Measurements from ENCODE around the gene JMJD4.

JMJD4 gene, protein sequence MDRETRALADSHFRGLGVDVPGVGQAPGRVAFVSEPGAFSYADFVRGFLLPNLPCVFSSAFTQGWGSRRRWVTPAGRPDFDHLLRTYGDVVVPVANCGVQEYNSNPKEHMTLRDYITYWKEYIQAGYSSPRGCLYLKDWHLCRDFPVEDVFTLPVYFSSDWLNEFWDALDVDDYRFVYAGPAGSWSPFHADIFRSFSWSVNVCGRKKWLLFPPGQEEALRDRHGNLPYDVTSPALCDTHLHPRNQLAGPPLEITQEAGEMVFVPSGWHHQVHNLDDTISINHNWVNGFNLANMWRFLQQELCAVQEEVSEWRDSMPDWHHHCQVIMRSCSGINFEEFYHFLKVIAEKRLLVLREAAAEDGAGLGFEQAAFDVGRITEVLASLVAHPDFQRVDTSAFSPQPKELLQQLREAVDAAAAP

DNA sequence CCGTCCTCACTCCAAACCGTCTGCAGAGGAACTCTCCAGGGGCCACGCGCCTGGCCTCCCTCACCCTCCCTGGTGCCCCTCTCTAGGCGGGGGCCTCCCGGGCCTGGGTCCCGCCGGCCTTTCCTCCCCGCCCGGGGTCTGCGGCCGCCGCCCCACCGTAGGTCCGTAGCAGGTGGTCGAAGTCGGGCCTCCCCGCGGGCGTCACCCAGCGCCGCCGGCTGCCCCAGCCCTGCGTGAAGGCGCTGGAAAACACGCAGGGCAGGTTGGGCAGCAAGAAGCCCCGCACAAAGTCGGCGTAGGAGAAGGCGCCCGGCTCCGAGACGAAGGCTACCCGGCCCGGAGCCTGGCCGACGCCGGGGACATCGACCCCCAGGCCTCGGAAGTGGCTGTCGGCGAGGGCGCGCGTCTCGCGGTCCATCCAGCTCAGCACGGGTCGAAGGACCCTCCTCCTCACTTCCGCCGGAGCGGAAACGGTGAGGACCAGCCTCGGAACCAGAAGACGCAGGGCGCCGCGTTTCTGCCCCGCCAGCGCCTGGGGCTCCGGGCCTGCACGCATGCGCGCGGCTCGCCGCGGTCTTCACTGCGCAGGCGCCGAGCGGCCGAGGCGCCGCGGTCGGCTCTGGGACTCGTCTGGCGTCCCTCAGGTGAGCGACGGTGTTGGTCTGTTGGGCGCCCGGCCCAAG is at the start of gene JMJD4, which contains the start of gene SNAP47:
TSS of gene JMJD4 (minus strand) at position 447 of the 683 bp plus-strand sequence. CDS start at position 418, 29 bp downstream.
TSS of gene SNAP47 (plus strand) at position 580 of the 683 bp plus-strand sequence. CDS start 12,302 bp downstream, outside the sequence.
- peak; percentile 84 to 95 (median 93) for DNase-seq

GRCh38 chr1:227782226-227782625 is 47.1 kb upstream of the JMJD4 start:
- no peak for DNase-seq

DNA sequence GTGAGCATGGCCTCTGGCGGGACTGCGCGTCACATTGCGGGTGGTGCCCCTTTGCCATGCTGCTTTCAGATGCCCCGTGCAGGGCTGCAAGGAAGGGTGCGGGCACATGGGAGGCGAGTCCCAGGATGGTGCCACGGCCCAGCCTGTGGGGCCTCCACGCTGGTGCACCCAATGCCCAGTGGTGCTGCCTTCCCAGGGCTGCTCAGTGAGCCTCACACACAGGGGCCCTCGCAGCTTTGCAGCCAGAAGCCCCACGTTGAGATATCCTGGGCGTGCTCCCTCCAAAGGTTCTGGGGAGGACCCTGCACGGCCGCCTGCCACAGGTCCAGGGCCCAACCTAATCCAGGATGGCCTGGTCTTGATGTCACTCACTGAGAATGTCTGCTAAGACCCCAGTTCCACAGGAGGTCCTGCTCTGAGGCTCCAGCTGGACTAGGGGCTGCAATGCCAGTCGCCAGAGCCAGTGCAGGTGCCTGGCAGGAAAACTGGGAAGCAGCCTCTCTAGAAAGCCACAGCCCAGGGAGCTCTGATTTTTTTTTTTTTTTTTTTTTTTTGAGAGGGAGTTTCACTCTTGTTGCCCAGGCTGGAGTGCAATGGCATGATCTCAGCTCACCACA is 46.3 kb upstream of the JMJD4 start:
- DNase-seq = no peak

- no peak for DNase-seq
Measured at GRCh38 chr1:227780101-227781044, 45.3 kb upstream of the JMJD4 start.

DNA sequence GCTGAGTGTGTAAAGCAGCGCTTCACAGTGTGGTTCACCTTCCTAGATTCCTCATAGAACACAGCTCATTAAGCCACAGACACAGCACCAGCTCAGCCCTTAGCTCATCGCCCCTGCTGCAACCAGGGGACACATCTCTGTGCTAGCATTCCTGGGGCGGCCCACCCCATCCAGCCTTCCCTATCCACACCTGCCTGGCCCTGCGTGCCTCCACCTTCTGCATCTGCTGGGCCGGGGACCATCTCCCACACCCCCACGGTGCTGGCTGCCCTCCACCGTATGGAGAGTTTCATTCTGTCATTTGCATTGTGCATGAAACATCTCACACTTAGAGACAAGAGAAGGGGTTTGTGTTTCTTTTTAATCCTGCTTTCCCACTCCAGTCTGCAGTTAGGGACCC is 44.6 kb upstream of the JMJD4 start:
- no peak for DNase-seq

- DNase-seq = no peak
Measured at GRCh38 chr1:227779021-227779441, 43.9 kb upstream of the JMJD4 start.

- no peak for DNase-seq
Measured at GRCh38 chr1:227778401-227778947, 43.4 kb upstream of the JMJD4 start.

GRCh38 chr1:227777646-227778045 is 42.5 kb upstream of the JMJD4 start:
- DNase-seq = no peak

- no peak for DNase-seq
Measured at GRCh38 chr1:227777156-227777555, 42.1 kb upstream of the JMJD4 start.

GRCh38 chr1:227776331-227776771 is 41.2 kb upstream of the JMJD4 start:
- DNase-seq = no peak

DNA sequence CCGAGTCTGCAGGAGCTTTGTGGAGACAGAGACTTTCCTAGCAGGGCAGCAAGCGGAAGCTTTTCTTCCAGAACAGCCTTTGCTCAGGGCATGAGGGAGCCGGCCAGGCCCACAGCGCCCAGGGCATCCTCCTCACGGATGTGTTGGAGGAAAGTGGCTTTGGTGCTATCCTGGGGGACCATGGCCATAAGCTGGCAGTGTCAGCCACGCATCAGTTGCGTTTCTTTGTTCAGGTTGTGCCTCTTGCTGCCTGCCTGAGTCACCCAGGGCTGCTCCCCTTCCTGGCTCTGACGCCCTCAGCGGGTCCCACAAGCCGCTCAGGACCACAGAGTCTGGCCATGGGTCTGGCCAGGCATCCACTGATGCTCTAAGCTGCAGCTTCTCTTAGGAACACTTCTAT is 40.7 kb upstream of the JMJD4 start:
- no peak for DNase-seq

DNA sequence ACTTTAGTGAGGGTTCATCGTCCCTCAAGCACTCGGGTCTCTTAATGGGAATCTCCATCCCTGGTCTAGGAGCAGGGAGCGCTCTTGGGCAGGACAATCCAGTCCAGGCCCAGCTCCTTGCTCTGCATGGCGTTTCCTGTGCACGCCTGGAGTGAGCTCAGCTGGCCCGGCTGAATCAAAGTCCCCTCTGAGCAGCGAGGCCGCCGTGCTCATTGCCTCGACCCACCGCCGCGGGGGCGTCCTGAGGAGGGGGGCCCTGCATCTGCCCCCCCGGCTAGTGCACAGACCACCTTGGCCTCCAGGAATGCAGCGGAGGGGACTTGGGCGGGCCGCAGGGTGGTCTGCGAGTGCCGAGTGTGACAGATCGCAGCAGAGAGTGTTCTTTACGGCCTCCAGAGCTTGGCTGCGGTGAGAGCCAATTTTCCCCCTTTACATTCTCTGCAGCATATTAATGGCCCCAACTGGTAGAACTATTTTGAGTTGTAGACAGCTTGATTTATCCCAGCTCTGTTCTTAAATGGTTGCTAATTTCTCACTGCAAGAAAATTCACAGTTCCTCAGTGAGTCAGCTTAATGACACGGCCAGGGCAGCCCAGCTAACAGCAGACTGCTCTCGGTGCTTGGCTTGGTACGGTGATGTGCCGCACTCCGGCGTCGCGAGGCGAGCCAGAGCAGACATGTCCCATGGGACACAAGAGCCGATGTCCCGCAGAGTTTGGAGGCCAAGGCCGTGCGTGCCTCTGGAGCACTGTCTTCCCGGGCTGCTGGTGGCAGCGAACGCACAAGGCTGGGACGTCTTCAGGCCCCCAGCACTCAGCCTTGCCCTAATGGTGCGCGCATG is 39.9 kb upstream of the JMJD4 start:
- DNase-seq = no peak

GRCh38 chr1:227774051-227774731 is 39.1 kb upstream of the JMJD4 start:
- peak in 2 of 3 experiments; percentile 37 to 74 for DNase-seq

DNA sequence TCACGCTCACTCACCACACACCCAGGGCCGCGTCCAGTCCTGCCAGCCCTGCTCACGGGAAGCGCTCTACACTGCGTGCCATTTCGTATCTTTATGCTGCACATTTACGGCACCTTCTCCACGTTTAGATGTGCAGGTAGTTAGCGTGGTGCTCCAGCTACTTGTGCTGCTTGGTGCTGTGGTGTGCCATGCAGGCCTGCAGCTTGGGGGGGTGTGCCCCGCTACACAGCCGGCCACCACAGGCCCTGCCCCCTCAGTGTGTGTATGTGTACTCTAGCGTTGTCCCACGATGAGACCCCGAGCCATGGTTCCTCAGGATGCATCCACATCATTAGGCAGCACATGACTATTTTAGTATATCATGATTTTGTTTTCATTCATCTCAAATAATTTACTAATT is 38.5 kb upstream of the JMJD4 start:
- peak in 1 of 3 experiments; percentile 37 for DNase-seq

- no peak for DNase-seq
Measured at GRCh38 chr1:227771771-227772170, 36.7 kb upstream of the JMJD4 start.

GRCh38 chr1:227771326-227771725 is 36.2 kb upstream of the JMJD4 start:
- no peak for DNase-seq

- DNase-seq = no peak
Measured at GRCh38 chr1:227770812-227771211, 35.7 kb upstream of the JMJD4 start.

DNA sequence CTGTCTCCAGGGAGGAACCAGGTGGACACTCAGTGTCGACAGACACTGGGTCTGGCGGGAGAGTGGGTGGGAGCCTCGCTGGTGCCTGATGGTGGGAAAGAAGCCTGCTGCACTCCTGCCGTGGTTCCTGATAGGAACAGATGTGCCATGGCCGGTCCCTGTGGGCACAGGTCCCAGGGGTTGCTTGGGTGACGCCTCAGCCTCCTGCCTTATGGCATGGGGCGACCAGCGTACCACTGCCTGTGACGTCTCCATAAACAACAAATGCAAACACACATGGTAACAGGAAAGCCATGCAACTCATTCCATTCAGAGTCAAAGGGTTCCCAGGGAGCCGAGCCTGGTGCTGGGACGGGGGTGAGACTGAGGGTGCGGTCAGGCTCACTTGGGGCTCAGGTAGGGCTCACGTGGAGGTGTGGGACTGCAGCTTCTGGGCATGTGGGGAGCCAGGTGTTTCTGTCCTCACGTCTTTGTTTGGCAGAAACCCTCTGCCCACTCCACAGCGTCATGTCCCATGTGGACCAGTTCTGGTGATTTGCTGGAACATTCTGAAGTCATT is 34.9 kb upstream of the JMJD4 start:
- no peak for DNase-seq

GRCh38 chr1:227769047-227769935 is 34.2 kb upstream of the JMJD4 start:
- DNase-seq = no peak
